B cell (primary cell): ENCODE results near the gene PTPRN2. TPM values are rescaled to one million over a fixed set of nuclear protein-coding genes. Genes with fewer than 3 reads are reported as not detected.

Experiments
- ATAC-seq: fragments of 200-7000 bp; cut with Tn5 transposase; one replicate; pipeline ENCODE4 v1.10.0; 2021; ENCODE audit warnings: low read depth, mild to moderate bottlenecking, moderate number of reproducible peaks, moderate library complexity
- CTCF ChIA-PET: fragments of 350-600 bp; sonication (Branson Sonifier 250); formaldehyde crosslinking; loops from one replicate; lab custom pipeline; 2021; ENCODE audit warnings: antibody characterized with exemption, inconsistent platforms; lab: Charles Lee
- POLR2A ChIA-PET: fragments of 350-600 bp; sonication (Branson Sonifier 250); formaldehyde crosslinking; loops from one replicate; lab custom pipeline; 2021; ENCODE audit warnings: antibody characterized with exemption; lab: Charles Lee
- DNase-seq: peaks from one replicate; pipeline ENCODE4 v3.0.0; 2013
- H2AFZ ChIP-seq: 2 replicates; pipeline ENCODE4 v1.6.1; 2012; ENCODE audit warnings: mild to moderate bottlenecking, low read depth, low read length; ENCODE audit not compliant: insufficient read depth, poor library complexity, severe bottlenecking
- H3K27ac ChIP-seq, 2 donors: 1 replicate in 1 of 2; 2 replicates in 1 of 2; pipeline ENCODE4 v1.5.1; 2012 to 2013; ENCODE audit warnings: low read length in 2 of 2, mild to moderate bottlenecking in 2 of 2, moderate library complexity in 1 of 2
- H3K27me3 ChIP-seq, 4 experiments: fragments of 200-600 bp in 1 of 4; sonication (generic) in 1 of 4; replicated peaks in 1 of 4; 1 replicate in 2 of 4; 2 replicates in 2 of 4; pipeline versions ENCODE4 v1.6.1 to v1.7.0; 2013 to 2016; ENCODE audit warnings: low read length in 3 of 4, mild to moderate bottlenecking in 2 of 4, mixed read lengths in 1 of 4, moderate library complexity in 1 of 4; ENCODE audit not compliant: insufficient read depth in 4 of 4, control insufficient read depth in 3 of 4; ENCODE audit errors: control extremely low read depth in 1 of 4
- H3K36me3 ChIP-seq, 2 experiments: replicated peaks in 1 of 2; 1 replicate in 1 of 2; 2 replicates in 1 of 2; pipeline versions ENCODE4 v1.6.1 to v1.7.1; 2013; ENCODE audit warnings: low read length in 1 of 2; ENCODE audit not compliant: insufficient read depth in 2 of 2, control insufficient read depth in 1 of 2; ENCODE audit errors: control extremely low read depth in 1 of 2, extremely low read depth in 1 of 2
- H3K4me1 ChIP-seq, 2 donors: fragments of 200-600 bp in 1 of 2; sonication (generic) in 1 of 2; 1 replicate in 1 of 2; 2 replicates in 1 of 2; pipeline versions ENCODE4 v1.5.1 to v1.6.1; 2013 to 2017; ENCODE audit warnings: low read length in 2 of 2; ENCODE audit not compliant: control insufficient read depth in 2 of 2, insufficient read depth in 2 of 2
- H3K4me2 ChIP-seq: replicated peaks from 2 replicates; pipeline ENCODE3; 2012; ENCODE audit warnings: mild to moderate bottlenecking, low read depth, low read length; ENCODE audit not compliant: poor library complexity, severe bottlenecking
- H3K4me3 ChIP-seq, 5 experiments: fragments of 200-600 bp in 1 of 5; sonication (generic) in 1 of 5; 1 replicate in 3 of 5; 2 replicates in 2 of 5; pipeline versions ENCODE4 v1.5.1 to v1.7.0; 2011 to 2016; ENCODE audit warnings: low read length in 4 of 5, mild to moderate bottlenecking in 4 of 5, low read depth in 2 of 5, control low read depth in 1 of 5, moderate library complexity in 1 of 5; ENCODE audit not compliant: insufficient read depth in 1 of 5; ENCODE audit errors: control extremely low read depth in 1 of 5, extremely low read depth in 1 of 5
- H3K79me2 ChIP-seq: fragments of 200-600 bp; sonication (generic); one replicate; pipeline ENCODE4 v1.6.0; 2016; ENCODE audit warnings: low read length; ENCODE audit not compliant: control insufficient read depth, insufficient read depth
- H3K9ac ChIP-seq: fragments of 200-600 bp; sonication (generic); 2 replicates; pipeline ENCODE4 v1.6.1; 2017; ENCODE audit warnings: mild to moderate bottlenecking, low read length, moderate library complexity
- H3K9me3 ChIP-seq, 3 donors: one replicate each; pipeline versions ENCODE4 v1.6.1 to v1.7.1; 2013; ENCODE audit warnings: low read length in 2 of 3; ENCODE audit not compliant: control insufficient read depth in 2 of 3, insufficient read depth in 1 of 3; ENCODE audit errors: control extremely low read depth in 1 of 3
- H4K20me1 ChIP-seq: 2 replicates; pipeline ENCODE4 v1.6.0; 2012; ENCODE audit warnings: mild to moderate bottlenecking, low read length; ENCODE audit not compliant: insufficient read depth, control insufficient read depth, poor library complexity, severe bottlenecking
- H3K27ac Mint-ChIP-seq: one replicate; pipeline ENCODE4 v1.8.0; 2021; ENCODE audit warnings: mixed read lengths
- H3K27me3 Mint-ChIP-seq: one replicate; pipeline ENCODE4 v1.8.0; 2021; ENCODE audit warnings: mixed read lengths
- H3K4me1 Mint-ChIP-seq: one replicate; pipeline ENCODE4 v1.8.0; 2021; ENCODE audit warnings: mixed read lengths
- H3K4me3 Mint-ChIP-seq: one replicate; pipeline ENCODE4 v1.8.0; 2021; ENCODE audit warnings: mixed read lengths
- H3K9me3 Mint-ChIP-seq: one replicate; pipeline ENCODE4 v1.8.0; 2022; ENCODE audit warnings: mixed read lengths; ENCODE audit not compliant: insufficient read depth
- EZH2 ChIP-seq: IDR thresholded peaks from 2 replicates; pipeline ENCODE4 v1.6.1; 2012; ENCODE audit warnings: borderline replicate concordance, low read depth, mild to moderate bottlenecking, moderate library complexity, low read length; ENCODE audit not compliant: insufficient read depth, poor library complexity, severe bottlenecking
- WGBS: methylation state at CpG from one replicate; pipeline ENCODE4 v1.1.5; 2013; ENCODE audit warnings: missing lambda C conversion rate; ENCODE audit not compliant: insufficient coverage; 5-methylcytosine and 5-hydroxymethylcytosine counted together
- intact Hi-C: fragments of 100-400 bp; cut with micrococcal nuclease; formaldehyde crosslinking; loops from one replicate; pipeline ENCODE4 v1.10.0; 2022
- polyA plus RNA-seq: library from polyadenylated mRNA; depleted of rRNA; stranded (reverse); fragments of >200 nt; gene quantifications from 2 replicates; pipeline ENCODE4 v1.2.3, GENCODE V29; 2012
- total RNA-seq, 2 donors: library from RNA; stranded (reverse); fragments of 120-200 nt in 1 of 2; gene quantifications; 1 replicate in 1 of 2; 2 replicates in 1 of 2; pipeline versions ENCODE4 v1.2.3 to v1.2.4, GENCODE V29; 2013 to 2022
- TF ChIP-seq, protein P1 (sequence below): fragments of 200-600 bp; IDR thresholded peaks from one replicate; pipeline ENCODE4 v1.8.0; 2022; ENCODE audit warnings: antibody characterized with exemption, mild to moderate bottlenecking

PTPRN2 gene
- total and polyA plus RNA-seq, 2 donors (not counting 1 experiment from before 2014, with no cell fraction given): 2.0 to 5.0 TPM

- H3K4me3 ChIP-seq: no peak overlapping the region
- Mint-ChIP-seq H3K27ac (no peak overlapping the region), H3K4me1 (peaks cover under 1% of the 10 kb centered on the region), H3K27me3 (no peaks in the 10 kb centered on the region), H3K4me3 (no peak overlapping the region), H3K9me3 (peaks cover 7% of the 10 kb centered on the region)
- H3K4me2 ChIP-seq: no peak overlapping the region
- peaks cover 0 to 35% (median 0%) of the 10 kb centered on the region in 3 donors for H3K9me3 ChIP-seq
- no peak overlapping the region for H3K9ac ChIP-seq
- H3K27ac ChIP-seq: no peak overlapping the region
- TF ChIP-seq, protein P1, sequence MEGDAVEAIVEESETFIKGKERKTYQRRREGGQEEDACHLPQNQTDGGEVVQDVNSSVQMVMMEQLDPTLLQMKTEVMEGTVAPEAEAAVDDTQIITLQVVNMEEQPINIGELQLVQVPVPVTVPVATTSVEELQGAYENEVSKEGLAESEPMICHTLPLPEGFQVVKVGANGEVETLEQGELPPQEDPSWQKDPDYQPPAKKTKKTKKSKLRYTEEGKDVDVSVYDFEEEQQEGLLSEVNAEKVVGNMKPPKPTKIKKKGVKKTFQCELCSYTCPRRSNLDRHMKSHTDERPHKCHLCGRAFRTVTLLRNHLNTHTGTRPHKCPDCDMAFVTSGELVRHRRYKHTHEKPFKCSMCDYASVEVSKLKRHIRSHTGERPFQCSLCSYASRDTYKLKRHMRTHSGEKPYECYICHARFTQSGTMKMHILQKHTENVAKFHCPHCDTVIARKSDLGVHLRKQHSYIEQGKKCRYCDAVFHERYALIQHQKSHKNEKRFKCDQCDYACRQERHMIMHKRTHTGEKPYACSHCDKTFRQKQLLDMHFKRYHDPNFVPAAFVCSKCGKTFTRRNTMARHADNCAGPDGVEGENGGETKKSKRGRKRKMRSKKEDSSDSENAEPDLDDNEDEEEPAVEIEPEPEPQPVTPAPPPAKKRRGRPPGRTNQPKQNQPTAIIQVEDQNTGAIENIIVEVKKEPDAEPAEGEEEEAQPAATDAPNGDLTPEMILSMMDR: no peak
- no peak for TF ChIP-seq EZH2
- POLR2A ChIA-PET: no interaction called here
- H3K79me2 ChIP-seq: no peaks in the 10 kb centered on the region
- no peaks in the 10 kb centered on the region for H4K20me1 ChIP-seq
- no peak overlapping the region for H2AFZ ChIP-seq
- intact Hi-C loops: no loop called here
- DNase-seq: no peak
- no peak for ATAC-seq
- CTCF ChIA-PET: no interaction called here
- peaks cover 0 to 4% (median 0%) of the 10 kb centered on the region in 4 experiments for H3K27me3 ChIP-seq
- H3K4me1 ChIP-seq: peaks cover 0 to 3% of the 10 kb centered on the region in 2 donors
- WGBS: 93% methylated on average over 4 of the region's 5 CpGs
- H3K36me3 ChIP-seq: no peaks in the 10 kb centered on the region
These were observed 655.0 kb downstream of the PTPRN2 start for GRCh38 chr7:157932498-157933218.

DNA sequence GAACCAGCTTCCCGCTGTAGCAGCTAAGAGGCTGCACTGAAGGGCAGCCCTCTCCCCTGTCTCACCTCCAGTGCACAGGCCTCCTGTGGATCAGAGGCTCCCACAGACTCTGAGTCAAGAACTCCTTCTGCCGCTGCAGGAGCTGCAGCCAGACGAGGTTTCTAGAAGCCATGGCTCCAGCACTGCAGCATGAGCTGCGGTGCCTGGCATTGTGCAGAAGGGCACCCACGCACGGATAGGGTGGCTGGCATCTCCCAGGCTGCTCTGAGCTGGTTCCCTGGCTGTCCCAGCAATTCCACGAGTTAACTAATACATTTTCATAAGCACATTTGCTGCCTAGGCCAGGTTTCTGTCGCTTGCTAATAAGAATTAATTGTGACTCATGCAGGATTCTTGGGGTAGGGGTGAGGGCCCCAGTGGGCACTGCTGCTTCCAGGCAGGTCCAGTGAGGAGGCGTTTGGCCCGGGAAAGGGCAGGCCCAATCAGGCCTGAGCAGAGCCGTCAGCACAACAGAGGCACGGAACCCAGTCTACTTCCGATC is 656.6 kb downstream of the PTPRN2 start:
- Histone ChIP-seq H4K20me1 (no peaks in the 10 kb centered on the region), H3K9me3 (peaks cover 0 to 26% (median 0%) of the 10 kb centered on the region in 3 donors), H3K4me2 (no peak overlapping the region), H3K27ac (no peak overlapping the region), H3K4me3 (no peak overlapping the region), H3K79me2 (no peaks in the 10 kb centered on the region), H3K9ac (no peak overlapping the region), H3K36me3 (no peaks in the 10 kb centered on the region), H2AFZ (no peak overlapping the region), H3K27me3 (peaks cover 0 to 4% (median 0%) of the 10 kb centered on the region in 4 experiments), H3K4me1 (peaks cover 0 to 17% of the 10 kb centered on the region in 2 donors)
- DNase-seq (no peak), ATAC-seq (no peak)
- intact Hi-C loops: no loop called here
- Mint-ChIP-seq H3K27ac (no peak overlapping the region), H3K4me1 (peaks cover 8% of the 10 kb centered on the region), H3K27me3 (no peaks in the 10 kb centered on the region), H3K4me3 (no peak overlapping the region), H3K9me3 (peaks cover 6% of the 10 kb centered on the region)
- ChIA-PET POLR2A (no interaction called here), CTCF (no interaction called here)
- WGBS: 84% methylated on average over 11 of the region's 13 CpGs
- TF ChIP-seq, protein P1: no peak
- TF ChIP-seq EZH2: no peak
